ENCODE measurements around the gene NDST1. TPM values are rescaled to one million over a fixed set of nuclear protein-coding genes. Genes with fewer than 3 reads are reported as not detected.
A peak's percentile ranks its signal among the peaks of the same experiment; 100 is the strongest.

Gene NDST1
- total RNA-seq, 2 experiments from 2014 or later = 7.1 to 7.3 TPM

DNA sequence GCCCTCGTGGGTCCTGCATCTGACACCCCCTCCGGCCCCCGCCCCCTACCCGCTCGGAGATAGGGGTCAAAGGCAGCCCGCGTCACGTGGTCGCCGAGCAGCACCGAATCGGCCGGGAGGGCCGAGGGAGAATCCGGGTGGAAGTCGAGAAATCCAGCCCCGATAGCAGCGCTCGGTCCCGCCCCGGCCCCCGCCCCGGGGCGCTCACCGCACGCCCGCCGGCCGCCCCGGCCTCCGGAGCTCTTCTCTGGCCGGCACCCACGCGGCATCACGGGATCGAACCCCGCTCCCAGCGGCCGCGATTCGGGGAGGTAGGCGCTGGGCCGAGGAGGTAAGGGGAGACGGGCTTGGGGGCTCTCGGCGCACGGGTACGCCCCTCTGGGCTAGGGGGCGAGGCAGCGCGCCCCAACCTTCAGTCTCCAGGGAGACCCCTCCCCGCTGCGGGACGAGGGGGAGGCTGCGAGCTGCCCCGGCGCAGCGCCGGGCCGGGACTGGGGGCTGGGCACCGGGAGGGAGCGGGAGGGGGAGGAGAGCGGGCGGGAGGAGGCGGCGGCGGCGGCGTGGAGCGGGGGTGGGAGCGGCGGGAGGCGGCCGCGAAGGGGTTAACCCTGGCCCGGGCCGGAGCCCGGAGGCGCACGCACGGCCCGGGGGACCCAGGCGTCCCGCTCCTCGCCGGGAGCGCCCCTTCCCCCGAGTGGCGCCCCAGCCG, 22.1 kb upstream of the NDST1 start:
- DNase-seq = peak; percentile 30
- Mint-ChIP-seq H3K27me3 (peaks cover 18% of the 10 kb centered on the region), H3K27ac (no peak overlapping the region), H3K36me3 (no peaks in the 10 kb centered on the region), H3K4me1 (peaks cover 8% of the 10 kb centered on the region), H3K9me3 (no peaks in the 10 kb centered on the region), H3K4me3 (no peak overlapping the region)

DNA sequence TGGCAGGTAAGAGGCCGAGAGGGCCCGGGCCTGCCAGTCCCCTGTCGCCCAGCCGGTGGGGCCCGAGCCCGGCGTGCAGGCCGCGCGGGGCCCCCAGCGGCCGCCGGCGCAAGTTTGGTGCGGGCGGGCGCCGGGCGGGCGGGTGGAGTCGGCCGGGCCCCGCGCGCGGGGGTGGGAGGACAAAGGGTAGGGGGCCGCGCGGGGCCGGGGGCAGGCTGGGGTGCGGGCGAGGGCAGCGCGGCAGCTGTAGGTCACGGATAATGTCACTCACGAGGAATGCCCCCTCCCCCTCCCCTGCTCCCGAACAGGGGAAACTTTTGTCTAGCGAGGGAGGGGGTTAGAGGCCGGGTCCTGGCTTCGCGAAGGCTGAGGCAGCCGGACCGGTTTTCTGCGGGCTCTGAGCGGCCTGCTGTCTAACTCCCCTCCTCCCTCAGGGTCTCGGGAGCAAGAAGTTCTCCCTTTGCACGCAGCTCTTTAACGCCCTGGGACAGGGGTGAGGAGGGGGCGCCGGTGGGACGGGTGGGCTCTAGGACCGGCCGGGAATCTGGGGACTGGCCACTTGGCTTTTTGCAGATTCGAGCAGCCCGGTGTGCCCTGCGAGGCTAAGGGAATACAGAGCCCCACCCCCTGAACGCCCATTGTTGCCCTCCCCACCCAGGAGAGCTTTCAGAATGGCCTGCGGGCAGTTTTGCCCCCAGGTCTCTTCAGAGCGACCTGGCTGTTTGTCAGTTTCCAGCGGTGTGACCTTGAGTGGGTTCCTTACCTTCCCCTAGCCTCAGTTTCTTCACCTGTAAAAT, 21.3 kb upstream of the NDST1 start:
- Mint-ChIP-seq H3K27me3 (peaks cover 18% of the 10 kb centered on the region), H3K36me3 (no peaks in the 10 kb centered on the region), H3K27ac (no peak overlapping the region), H3K4me3 (peak overlapping the region; percentile 58), H3K9me3 (no peaks in the 10 kb centered on the region), H3K4me1 (peaks cover 8% of the 10 kb centered on the region)
- DNase-seq = peak; percentile 69

DNA sequence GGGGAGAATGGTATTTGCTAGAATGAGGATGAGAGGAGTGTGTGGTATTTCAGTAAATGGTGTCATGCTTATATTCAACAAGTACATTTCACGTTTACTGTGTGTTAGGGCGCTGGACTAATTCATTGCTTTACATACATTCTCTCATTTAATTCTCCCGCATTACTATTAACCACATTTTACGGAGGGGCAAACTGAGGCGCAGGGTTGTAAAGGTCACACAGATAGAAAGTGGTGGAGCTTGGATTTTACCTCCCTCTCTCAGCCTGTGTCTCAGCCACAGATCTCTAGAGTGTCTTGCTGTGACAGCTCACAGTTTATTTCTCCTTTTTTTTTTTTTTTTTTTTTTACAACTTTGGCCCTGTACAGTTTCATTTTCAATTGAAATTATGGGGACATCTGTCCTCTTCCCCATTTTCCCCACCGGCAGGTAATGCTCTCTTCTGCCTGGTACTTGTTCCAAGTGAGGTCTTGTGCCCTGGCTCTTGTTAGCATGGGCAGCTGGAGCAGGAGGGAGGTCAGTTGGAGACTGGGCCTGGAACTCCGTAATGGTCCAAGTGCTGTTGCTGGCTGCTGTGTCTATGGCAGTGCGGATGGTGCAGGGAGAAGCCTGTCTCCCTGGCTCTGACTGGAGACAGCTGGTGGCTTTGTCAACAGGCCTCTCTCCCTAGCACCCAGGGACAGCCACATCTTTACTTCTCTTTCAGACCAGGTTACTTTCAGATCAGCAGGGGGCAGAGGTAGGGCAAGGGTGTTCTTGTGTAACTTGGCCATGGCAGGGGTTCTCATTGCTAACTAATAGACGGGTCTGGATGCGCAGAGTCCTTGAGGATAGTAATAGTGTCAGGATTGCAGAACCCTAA, 20.5 kb upstream of the NDST1 start:
- no peak overlapping the region for H3K27ac Mint-ChIP-seq
- H3K36me3 Mint-ChIP-seq = no peaks in the 10 kb centered on the region
- H3K27me3 Mint-ChIP-seq = peaks cover 18% of the 10 kb centered on the region
- no peak for DNase-seq
- H3K4me1 Mint-ChIP-seq = peaks cover 8% of the 10 kb centered on the region
- H3K9me3 Mint-ChIP-seq = no peaks in the 10 kb centered on the region
- peak overlapping the region; percentile 58 for H3K4me3 Mint-ChIP-seq

DNA sequence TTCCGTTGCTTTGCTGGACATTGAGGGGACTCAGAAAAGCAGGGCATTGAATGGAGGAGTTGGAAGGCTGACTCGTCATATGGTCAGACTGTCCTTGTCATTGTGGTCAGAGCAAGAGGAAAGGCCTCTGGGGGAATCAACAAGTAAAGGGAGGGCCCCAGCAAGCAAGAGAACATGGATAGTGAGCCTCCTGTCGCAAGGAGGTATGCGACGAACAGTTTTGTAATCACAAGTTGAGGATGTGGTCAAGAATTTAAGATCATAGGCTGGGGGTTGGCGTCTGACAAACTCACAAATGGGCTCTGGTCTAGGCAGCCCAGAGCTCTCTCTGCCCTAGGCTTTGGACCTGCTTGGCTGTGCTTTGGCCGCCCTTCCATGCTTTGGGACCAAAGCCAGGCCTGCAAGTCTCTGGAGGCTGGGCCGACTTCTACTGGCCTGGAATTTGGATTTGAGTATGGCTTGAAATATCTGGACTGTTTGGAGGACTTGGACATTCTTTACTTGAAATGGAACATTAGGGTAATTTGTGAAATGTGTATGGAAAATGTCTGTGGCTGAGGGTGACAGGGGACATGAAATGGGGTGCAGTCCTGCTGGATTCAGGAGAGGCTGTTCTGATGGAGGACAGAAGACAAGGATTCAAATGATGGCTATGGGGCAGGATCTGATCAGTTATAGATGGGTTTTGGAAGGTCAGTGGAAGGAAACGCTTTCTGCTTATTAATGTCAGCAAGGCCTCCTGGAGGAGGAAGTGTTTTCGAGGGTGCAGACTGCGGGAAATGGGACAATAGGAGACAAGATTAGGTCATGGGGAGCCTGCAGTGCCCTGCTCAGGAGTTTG, 19.2 kb upstream of the NDST1 start:
- no peak for DNase-seq
- Mint-ChIP-seq H3K27ac (no peak overlapping the region), H3K4me3 (no peak overlapping the region), H3K4me1 (peaks cover 8% of the 10 kb centered on the region), H3K36me3 (no peaks in the 10 kb centered on the region), H3K9me3 (no peaks in the 10 kb centered on the region), H3K27me3 (peaks cover 18% of the 10 kb centered on the region)

DNA sequence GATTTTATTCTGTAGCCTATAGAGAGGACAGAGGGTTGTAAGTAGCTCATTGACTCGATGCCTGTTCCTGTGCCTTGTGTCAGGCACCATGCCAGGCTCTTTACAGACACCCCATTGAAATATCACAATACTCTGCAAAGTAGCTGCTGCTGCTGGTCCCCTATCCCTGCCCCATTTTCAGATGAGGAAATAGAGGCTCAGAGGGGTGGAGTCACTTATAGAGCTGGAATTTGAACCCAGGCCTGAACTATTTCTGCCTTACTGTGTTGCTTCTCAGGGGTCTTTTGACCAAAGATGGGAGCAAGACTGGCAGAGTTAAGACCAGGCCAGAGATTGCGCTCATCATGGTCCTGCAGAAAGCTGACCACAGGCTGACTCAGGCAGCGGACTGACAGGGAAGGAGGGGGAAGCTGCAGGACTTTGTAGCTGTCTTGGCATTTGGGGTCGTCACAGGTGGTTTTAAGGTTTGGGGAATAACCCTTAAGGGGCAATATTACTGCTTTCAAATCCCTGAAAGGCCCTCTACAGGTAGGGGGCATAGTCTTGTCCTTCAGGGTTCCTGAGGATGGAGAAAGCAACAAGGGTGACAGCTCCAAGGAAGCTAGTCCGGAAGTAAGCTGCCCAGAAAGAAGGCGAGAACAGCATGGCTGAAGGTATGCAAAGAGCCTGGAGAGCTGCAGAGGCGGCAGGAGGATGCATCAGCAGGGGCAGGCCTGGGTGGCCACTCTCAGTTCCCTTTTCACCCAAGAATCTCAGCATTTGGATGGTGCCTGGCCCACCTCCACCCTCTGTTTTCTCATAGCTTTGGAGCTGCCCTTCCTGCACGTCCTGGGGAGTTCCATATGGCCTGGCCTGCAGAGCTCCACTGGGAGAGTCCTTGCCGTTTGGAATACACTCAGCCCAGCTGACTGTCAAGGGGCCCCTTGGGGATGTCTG, 18.3 kb upstream of the NDST1 start:
- Mint-ChIP-seq H3K9me3 (no peaks in the 10 kb centered on the region), H3K27ac (no peak overlapping the region), H3K27me3 (peaks cover 18% of the 10 kb centered on the region), H3K4me3 (no peak overlapping the region), H3K4me1 (peaks cover 8% of the 10 kb centered on the region), H3K36me3 (no peaks in the 10 kb centered on the region)
- no peak for DNase-seq

DNA sequence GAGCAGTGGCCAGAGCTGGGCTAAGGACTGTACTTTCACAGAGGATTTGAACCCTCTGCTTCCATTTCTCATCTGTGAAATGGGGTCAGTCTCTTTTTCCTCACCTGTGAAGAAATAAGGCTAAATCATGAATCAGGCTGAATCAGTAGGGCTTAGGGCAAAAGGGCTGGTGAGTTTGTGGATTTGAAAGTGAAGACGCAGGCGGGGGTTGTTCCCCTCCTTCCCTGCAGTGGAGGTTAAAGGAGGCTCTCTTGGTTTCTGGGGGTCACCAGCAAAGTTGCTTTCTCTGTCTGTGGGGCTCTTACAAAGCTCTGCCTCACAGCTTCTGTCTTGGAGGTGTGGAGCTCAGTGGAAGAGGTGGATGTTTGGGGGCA, 17.6 kb upstream of the NDST1 start:
- DNase-seq = no peak
- Mint-ChIP-seq H3K4me1 (peaks cover 8% of the 10 kb centered on the region), H3K4me3 (no peak overlapping the region), H3K36me3 (no peaks in the 10 kb centered on the region), H3K27me3 (peaks cover 12% of the 10 kb centered on the region), H3K27ac (no peak overlapping the region), H3K9me3 (no peaks in the 10 kb centered on the region)

DNA sequence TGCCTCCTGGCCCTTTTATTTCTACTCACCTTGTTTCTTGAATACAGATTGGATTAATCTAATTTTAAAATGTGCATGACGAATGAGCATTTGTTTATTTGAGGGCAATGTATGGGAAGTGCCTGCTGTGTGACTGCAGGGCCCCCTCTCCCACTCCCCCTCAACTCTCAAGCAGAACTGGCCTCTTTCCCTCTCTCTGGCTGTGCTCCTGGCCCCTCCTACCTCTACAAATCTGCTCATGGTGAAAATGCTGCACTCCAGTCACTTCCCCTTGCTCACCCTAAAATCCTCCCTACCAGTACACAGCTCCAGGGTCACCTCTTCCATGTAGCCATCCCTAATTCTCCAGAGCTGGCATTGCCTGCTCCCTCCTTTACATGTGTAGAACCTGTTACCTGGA, 17.2 kb upstream of the NDST1 start:
- H3K4me3 Mint-ChIP-seq = no peak overlapping the region
- H3K27me3 Mint-ChIP-seq = peaks cover 12% of the 10 kb centered on the region
- peaks cover 8% of the 10 kb centered on the region for H3K4me1 Mint-ChIP-seq
- no peak for DNase-seq
- H3K27ac Mint-ChIP-seq = no peak overlapping the region
- H3K36me3 Mint-ChIP-seq = no peaks in the 10 kb centered on the region
- no peaks in the 10 kb centered on the region for H3K9me3 Mint-ChIP-seq

DNA sequence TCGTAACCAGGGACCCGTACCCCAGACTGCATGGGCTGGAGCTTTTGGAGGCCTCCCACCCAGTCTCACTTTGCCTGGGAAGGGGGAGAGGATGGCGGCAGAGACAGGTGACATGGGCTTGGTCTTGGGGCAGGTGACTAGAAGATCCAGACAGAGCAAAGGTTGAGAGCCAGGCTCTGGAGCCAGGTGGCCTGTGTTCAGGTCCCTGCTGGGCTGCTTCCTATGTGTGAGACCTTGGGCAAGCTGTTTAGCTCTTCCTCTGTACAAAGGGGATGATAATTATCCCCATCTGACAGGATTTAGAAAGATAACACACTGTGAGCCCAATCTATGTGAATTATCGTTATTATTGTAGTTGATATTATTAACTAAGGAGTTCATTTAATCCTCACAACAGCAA, 16.1 kb upstream of the NDST1 start:
- DNase-seq = no peak
- Mint-ChIP-seq H3K36me3 (no peaks in the 10 kb centered on the region), H3K4me1 (peaks cover 8% of the 10 kb centered on the region), H3K4me3 (no peak overlapping the region), H3K9me3 (no peaks in the 10 kb centered on the region), H3K27ac (no peak overlapping the region), H3K27me3 (peaks cover 12% of the 10 kb centered on the region)

DNA sequence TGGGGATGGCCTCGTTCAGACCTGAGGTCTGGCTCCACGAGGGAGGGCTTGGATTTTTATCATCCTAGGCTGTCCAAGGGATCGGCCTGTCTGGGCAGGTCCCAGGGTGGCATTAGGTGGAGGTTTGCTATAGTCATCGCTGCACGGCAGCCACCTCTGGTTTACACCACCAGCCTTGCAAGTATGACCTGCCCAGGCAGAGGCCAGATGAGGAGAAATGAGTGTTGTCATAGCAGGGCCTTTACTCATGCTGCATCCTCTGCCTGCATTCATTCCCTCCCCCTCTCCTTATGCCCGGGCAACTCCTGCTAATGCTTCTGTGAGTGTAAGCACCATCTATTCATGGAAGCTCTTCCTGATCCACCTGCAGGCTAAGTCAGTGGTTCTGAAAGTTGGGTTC, 15.3 kb upstream of the NDST1 start:
- DNase-seq = no peak
- no peak overlapping the region for H3K4me3 Mint-ChIP-seq
- H3K9me3 Mint-ChIP-seq = no peaks in the 10 kb centered on the region
- H3K27ac Mint-ChIP-seq = no peak overlapping the region
- H3K36me3 Mint-ChIP-seq = no peaks in the 10 kb centered on the region
- H3K27me3 Mint-ChIP-seq = peaks cover 5% of the 10 kb centered on the region
- peaks cover under 1% of the 10 kb centered on the region for H3K4me1 Mint-ChIP-seq

DNA sequence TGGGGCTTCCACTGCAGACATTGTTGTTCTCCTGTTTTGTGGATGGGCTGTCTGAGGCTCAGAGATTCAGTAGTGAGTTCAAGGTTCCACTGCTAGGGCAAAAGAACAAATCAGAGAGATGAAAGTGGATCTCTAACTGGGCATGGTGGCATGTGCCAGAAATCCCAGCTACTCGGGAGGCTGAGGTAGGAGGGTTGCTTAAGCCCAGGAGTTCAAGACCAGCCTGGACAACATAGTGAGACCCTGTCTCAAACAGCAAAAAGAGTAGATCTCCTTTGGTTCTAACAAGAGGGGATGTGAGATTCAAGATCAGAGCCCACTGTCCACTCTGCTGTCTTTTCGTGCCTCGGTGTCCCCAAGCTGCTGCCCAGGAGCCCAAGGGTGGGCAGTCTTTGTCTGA, 11.8 kb upstream of the NDST1 start:
- Mint-ChIP-seq H3K27ac (no peak overlapping the region), H3K4me1 (no peaks in the 10 kb centered on the region), H3K36me3 (no peaks in the 10 kb centered on the region), H3K27me3 (no peaks in the 10 kb centered on the region), H3K4me3 (no peak overlapping the region), H3K9me3 (no peaks in the 10 kb centered on the region)
- DNase-seq = no peak

DNA sequence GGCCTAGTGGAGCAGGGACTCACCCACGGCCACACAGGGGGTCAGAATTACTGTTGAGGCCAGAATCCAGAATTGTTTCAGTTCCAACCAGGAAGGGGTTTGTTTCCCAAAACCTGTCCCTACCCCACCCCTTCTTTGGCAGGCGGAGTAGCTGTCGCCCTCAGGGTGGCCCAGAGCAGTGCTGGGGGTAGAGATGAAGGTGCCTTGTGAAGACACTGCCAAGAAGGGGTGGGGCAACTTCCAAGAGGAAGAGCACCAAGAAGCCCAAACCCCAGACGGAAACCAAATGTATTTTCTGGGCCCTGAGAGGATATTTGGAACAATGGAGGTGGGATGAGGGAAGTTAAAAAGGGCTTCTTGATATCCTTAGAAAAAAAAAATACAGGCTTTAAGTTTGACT, 11.4 kb upstream of the NDST1 start:
- no peak for DNase-seq
- Mint-ChIP-seq H3K27me3 (no peaks in the 10 kb centered on the region), H3K9me3 (no peaks in the 10 kb centered on the region), H3K36me3 (no peaks in the 10 kb centered on the region), H3K4me3 (no peak overlapping the region), H3K4me1 (no peaks in the 10 kb centered on the region), H3K27ac (no peak overlapping the region)

DNA sequence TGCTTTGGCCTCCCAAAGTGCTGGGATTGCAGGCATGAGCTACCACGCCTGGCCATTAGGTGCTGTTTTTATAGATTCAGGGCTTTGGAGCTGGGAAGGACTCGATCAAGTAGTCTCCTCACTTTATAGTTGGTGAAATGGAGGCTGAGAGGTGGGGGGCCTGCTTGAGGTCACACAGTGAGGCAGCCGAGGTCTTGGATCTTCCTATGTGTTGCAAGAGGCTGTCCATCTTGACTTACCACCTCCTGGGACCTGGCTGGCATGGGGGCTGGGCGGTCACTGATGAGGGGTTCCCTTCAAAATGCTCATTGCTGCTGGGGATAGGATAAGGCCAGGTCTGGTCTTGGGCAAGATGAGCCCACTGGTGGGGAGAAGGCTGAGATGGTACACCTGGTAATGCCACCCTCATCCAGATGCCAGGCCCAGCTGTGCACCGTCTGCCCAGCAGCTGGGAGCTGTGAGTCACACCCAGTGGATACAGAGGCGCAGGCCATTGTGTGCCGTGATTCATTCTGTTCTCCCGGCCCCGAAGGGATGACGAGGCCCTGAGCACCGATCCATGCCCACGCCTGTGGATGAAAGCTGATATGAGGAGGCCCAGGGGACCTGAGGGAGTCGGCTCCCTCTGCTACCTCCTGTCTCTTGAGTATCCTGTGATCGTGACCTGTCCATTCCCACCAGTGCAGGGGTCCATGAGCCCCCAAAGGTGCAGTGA, 10.5 kb upstream of the NDST1 start:
- Mint-ChIP-seq H3K4me3 (no peak overlapping the region), H3K36me3 (no peaks in the 10 kb centered on the region), H3K4me1 (no peaks in the 10 kb centered on the region), H3K27me3 (no peaks in the 10 kb centered on the region), H3K9me3 (no peaks in the 10 kb centered on the region), H3K27ac (no peak overlapping the region)
- DNase-seq = no peak

DNA sequence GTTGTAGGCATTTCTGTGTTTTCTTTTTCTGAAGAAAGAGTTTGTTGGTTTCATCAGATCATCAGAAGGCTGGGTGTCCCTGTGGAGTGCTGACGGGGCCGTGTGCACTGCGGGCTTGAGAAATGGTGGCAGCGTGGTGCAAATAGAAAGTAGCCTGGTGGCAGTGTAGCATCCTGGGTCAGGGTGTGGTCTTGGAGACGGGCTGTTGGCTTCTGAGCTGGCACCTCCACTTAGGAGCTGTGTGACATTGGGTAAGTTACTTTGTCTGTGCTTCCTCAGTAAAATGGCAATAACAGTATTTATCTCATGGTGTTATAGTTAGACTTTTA, 10.0 kb upstream of the NDST1 start:
- H3K4me1 Mint-ChIP-seq = no peaks in the 10 kb centered on the region

More for the DNA sequence above, 10.0 kb upstream of the NDST1 start:
- Mint-ChIP-seq H3K27ac (no peak overlapping the region), H3K36me3 (no peaks in the 10 kb centered on the region), H3K9me3 (no peaks in the 10 kb centered on the region), H3K27me3 (no peaks in the 10 kb centered on the region), H3K4me3 (no peak overlapping the region)
- no peak for DNase-seq

Data from activated naive CD8-positive, alpha-beta T cell treated with anti-CD3 and anti-CD28 coated beads for 36 hours (primary cell).